GM21723 (cell line): Measurements from ENCODE around the gene KCNQ1.

Experiments
- ATAC-seq: cut with Tn5 transposase; IDR thresholded peaks from one replicate; pipeline ENCODE4 v1.9.1; 2021; ENCODE audit warnings: mild to moderate bottlenecking, moderate library complexity; ENCODE audit not compliant: unreplicated experiment

The KCNQ1 gene

GRCh38 chr11:2521733-2522630 is 77.2 kb downstream of the KCNQ1 start:
- ATAC-seq = no peak

GRCh38 chr11:2522631-2523255 is 77.9 kb downstream of the KCNQ1 start:
- no peak for ATAC-seq

- no peak for ATAC-seq
Observed at GRCh38 chr11:2523821-2524391, 79.1 kb downstream of the KCNQ1 start.

GRCh38 chr11:2524446-2525165 is 79.8 kb downstream of the KCNQ1 start:
- no peak for ATAC-seq

GRCh38 chr11:2525166-2525861 is 80.5 kb downstream of the KCNQ1 start:
- ATAC-seq = no peak

- ATAC-seq = no peak
Observed at GRCh38 chr11:2525941-2526807, 81.4 kb downstream of the KCNQ1 start.

- ATAC-seq = peak; percentile 77
Observed at GRCh38 chr11:2526808-2527381, 82.1 kb downstream of the KCNQ1 start.

GRCh38 chr11:2527621-2528291 is 82.9 kb downstream of the KCNQ1 start:
- no peak for ATAC-seq

GRCh38 chr11:2528301-2529050 is 83.7 kb downstream of the KCNQ1 start:
- no peak for ATAC-seq

- ATAC-seq = no peak
Observed at GRCh38 chr11:2529173-2529572, 84.4 kb downstream of the KCNQ1 start.

- ATAC-seq = no peak
Observed at GRCh38 chr11:2529636-2530035, 84.8 kb downstream of the KCNQ1 start.

- no peak for ATAC-seq
Observed at GRCh38 chr11:2530131-2530854, 85.5 kb downstream of the KCNQ1 start.

GRCh38 chr11:2530855-2531200 is 86.0 kb downstream of the KCNQ1 start:
- no peak for ATAC-seq

- no peak for ATAC-seq
Observed at GRCh38 chr11:2531277-2531986, 86.6 kb downstream of the KCNQ1 start.

GRCh38 chr11:2531987-2532703 is 87.3 kb downstream of the KCNQ1 start:
- no peak for ATAC-seq
